Measurements from ENCODE around the gene CALHM2. TPM values are rescaled to one million over a fixed set of nuclear protein-coding genes. Genes with fewer than 3 reads are reported as not detected.

Gene CALHM2
- polyA plus RNA-seq, 1 donor = 8.4 TPM

GRCh38 chr10:103450201-103450695 lies 1.9 kb downstream of the CALHM2 start:
- WGBS (ENCODE audit: insufficient coverage, low lambda C conversion rate) = no CpG with 5 or more reads among the region's 12 CpGs
- Histone ChIP-seq H3K4me1 (ENCODE audit: control insufficient read depth, insufficient read depth, low read length) (peaks cover 7% of the 10 kb centered on the region), H3K4me3 (ENCODE audit: low read length) (no peak overlapping the region), H3K36me3 (ENCODE audit: control insufficient read depth, insufficient read depth, low read length) (peaks cover 33% of the 10 kb centered on the region), H3K27me3 (ENCODE audit: control insufficient read depth, insufficient read depth, low read length) (peaks cover 2% of the 10 kb centered on the region), H3K27ac (ENCODE audit: low read length) (no peak overlapping the region), H3K9me3 (ENCODE audit: control insufficient read depth, low read depth, low read length) (peaks cover 3% of the 10 kb centered on the region)
- DNase-seq = no peak

- peaks cover 7% of the 10 kb centered on the region for H3K4me1 ChIP-seq (ENCODE audit: control insufficient read depth, insufficient read depth, low read length)
- no peak for DNase-seq
- H3K9me3 ChIP-seq (ENCODE audit: control insufficient read depth, low read depth, low read length) = peaks cover 3% of the 10 kb centered on the region
- H3K4me3 ChIP-seq (ENCODE audit: low read length) = no peak overlapping the region
- 100% methylated on average over 3 of the region's 34 CpGs for WGBS (ENCODE audit: insufficient coverage, low lambda C conversion rate)
- no peak overlapping the region for H3K27ac ChIP-seq (ENCODE audit: low read length)
- H3K27me3 ChIP-seq (ENCODE audit: control insufficient read depth, insufficient read depth, low read length) = peaks cover 2% of the 10 kb centered on the region
- peaks cover 41% of the 10 kb centered on the region for H3K36me3 ChIP-seq (ENCODE audit: control insufficient read depth, insufficient read depth, low read length)
Measured at GRCh38 chr10:103449208-103450144, 2.7 kb downstream of the CALHM2 start.

- no peak overlapping the region for H3K4me3 ChIP-seq (ENCODE audit: low read length)
- DNase-seq = no peak
- no CpG with 5 or more reads among the region's 1 CpG for WGBS (ENCODE audit: insufficient coverage, low lambda C conversion rate)
- peaks cover 48% of the 10 kb centered on the region for H3K36me3 ChIP-seq (ENCODE audit: control insufficient read depth, insufficient read depth, low read length)
- no peak overlapping the region for H3K27ac ChIP-seq (ENCODE audit: low read length)
- peaks cover 2% of the 10 kb centered on the region for H3K27me3 ChIP-seq (ENCODE audit: control insufficient read depth, insufficient read depth, low read length)
- peaks cover 3% of the 10 kb centered on the region for H3K9me3 ChIP-seq (ENCODE audit: control insufficient read depth, low read depth, low read length)
- peaks cover 7% of the 10 kb centered on the region for H3K4me1 ChIP-seq (ENCODE audit: control insufficient read depth, insufficient read depth, low read length)
Measured at GRCh38 chr10:103448746-103449145, 3.4 kb downstream of the CALHM2 start.

GRCh38 chr10:103447187-103447586 lies 5.0 kb downstream of the CALHM2 start:
- H3K36me3 ChIP-seq (ENCODE audit: control insufficient read depth, insufficient read depth, low read length) = peaks cover 64% of the 10 kb centered on the region
- peaks cover 3% of the 10 kb centered on the region for H3K9me3 ChIP-seq (ENCODE audit: control insufficient read depth, low read depth, low read length)
- no peak overlapping the region for H3K4me3 ChIP-seq (ENCODE audit: low read length)
- WGBS (ENCODE audit: insufficient coverage, low lambda C conversion rate) = no CpG with 5 or more reads among the region's 23 CpGs
- DNase-seq = no peak
- H3K4me1 ChIP-seq (ENCODE audit: control insufficient read depth, insufficient read depth, low read length) = peaks cover 3% of the 10 kb centered on the region
- H3K27ac ChIP-seq (ENCODE audit: low read length) = no peak overlapping the region
- H3K27me3 ChIP-seq (ENCODE audit: control insufficient read depth, insufficient read depth, low read length) = no peaks in the 10 kb centered on the region

- H3K36me3 ChIP-seq (ENCODE audit: control insufficient read depth, insufficient read depth, low read length) = peaks cover 75% of the 10 kb centered on the region
- H3K4me3 ChIP-seq (ENCODE audit: low read length) = no peak overlapping the region
- H3K4me1 ChIP-seq (ENCODE audit: control insufficient read depth, insufficient read depth, low read length) = no peaks in the 10 kb centered on the region
- DNase-seq = no peak
- H3K9me3 ChIP-seq (ENCODE audit: control insufficient read depth, low read depth, low read length) = no peaks in the 10 kb centered on the region
- H3K27ac ChIP-seq (ENCODE audit: low read length) = no peak overlapping the region
- no peaks in the 10 kb centered on the region for H3K27me3 ChIP-seq (ENCODE audit: control insufficient read depth, insufficient read depth, low read length)
- WGBS (ENCODE audit: insufficient coverage, low lambda C conversion rate) = no CpG with 5 or more reads among the region's 12 CpGs
Measured at GRCh38 chr10:103445767-103446567, 6.2 kb downstream of the CALHM2 start.

GRCh38 chr10:103445366-103445765 lies 6.8 kb downstream of the CALHM2 start:
- Histone ChIP-seq H3K4me3 (ENCODE audit: low read length) (no peak overlapping the region), H3K36me3 (ENCODE audit: control insufficient read depth, insufficient read depth, low read length) (peaks cover 81% of the 10 kb centered on the region), H3K27me3 (ENCODE audit: control insufficient read depth, insufficient read depth, low read length) (no peaks in the 10 kb centered on the region), H3K27ac (ENCODE audit: low read length) (no peak overlapping the region), H3K4me1 (ENCODE audit: control insufficient read depth, insufficient read depth, low read length) (no peaks in the 10 kb centered on the region), H3K9me3 (ENCODE audit: control insufficient read depth, low read depth, low read length) (no peaks in the 10 kb centered on the region)
- DNase-seq = no peak
- 100% methylated on average over 1 of the region's 9 CpGs for WGBS (ENCODE audit: insufficient coverage, low lambda C conversion rate)

GRCh38 chr10:103444478-103444877 lies 7.7 kb downstream of the CALHM2 start:
- H3K4me3 ChIP-seq (ENCODE audit: low read length) = no peak overlapping the region
- H3K27me3 ChIP-seq (ENCODE audit: control insufficient read depth, insufficient read depth, low read length) = no peaks in the 10 kb centered on the region
- H3K27ac ChIP-seq (ENCODE audit: low read length) = no peak overlapping the region
- WGBS (ENCODE audit: insufficient coverage, low lambda C conversion rate) = no CpG with 5 or more reads among the region's 10 CpGs
- no peak for DNase-seq
- no peaks in the 10 kb centered on the region for H3K9me3 ChIP-seq (ENCODE audit: control insufficient read depth, low read depth, low read length)
- no peaks in the 10 kb centered on the region for H3K4me1 ChIP-seq (ENCODE audit: control insufficient read depth, insufficient read depth, low read length)
- peaks cover 87% of the 10 kb centered on the region for H3K36me3 ChIP-seq (ENCODE audit: control insufficient read depth, insufficient read depth, low read length)

- Histone ChIP-seq H3K4me3 (ENCODE audit: low read length) (no peak overlapping the region), H3K36me3 (ENCODE audit: control insufficient read depth, insufficient read depth, low read length) (peaks cover 86% of the 10 kb centered on the region), H3K27ac (ENCODE audit: low read length) (no peak overlapping the region), H3K27me3 (ENCODE audit: control insufficient read depth, insufficient read depth, low read length) (no peaks in the 10 kb centered on the region), H3K9me3 (ENCODE audit: control insufficient read depth, low read depth, low read length) (no peaks in the 10 kb centered on the region), H3K4me1 (ENCODE audit: control insufficient read depth, insufficient read depth, low read length) (no peaks in the 10 kb centered on the region)
- DNase-seq = no peak
- WGBS (ENCODE audit: insufficient coverage, low lambda C conversion rate) = 100% methylated on average over 2 of the region's 23 CpGs
Measured at GRCh38 chr10:103443475-103444185, 8.5 kb downstream of the CALHM2 start.

- Histone ChIP-seq H3K4me3 (ENCODE audit: low read length) (no peak overlapping the region), H3K27me3 (ENCODE audit: control insufficient read depth, insufficient read depth, low read length) (no peaks in the 10 kb centered on the region), H3K27ac (ENCODE audit: low read length) (no peak overlapping the region), H3K36me3 (ENCODE audit: control insufficient read depth, insufficient read depth, low read length) (peaks cover 94% of the 10 kb centered on the region), H3K4me1 (ENCODE audit: control insufficient read depth, insufficient read depth, low read length) (no peaks in the 10 kb centered on the region), H3K9me3 (ENCODE audit: control insufficient read depth, low read depth, low read length) (no peaks in the 10 kb centered on the region)
- 100% methylated on average over 1 of the region's 13 CpGs for WGBS (ENCODE audit: insufficient coverage, low lambda C conversion rate)
- DNase-seq = no peak
Measured at GRCh38 chr10:103442031-103442461, 10.1 kb downstream of the CALHM2 start.

- H3K9me3 ChIP-seq (ENCODE audit: control insufficient read depth, low read depth, low read length) = no peaks in the 10 kb centered on the region
- peaks cover 94% of the 10 kb centered on the region for H3K36me3 ChIP-seq (ENCODE audit: control insufficient read depth, insufficient read depth, low read length)
- no peaks in the 10 kb centered on the region for H3K27me3 ChIP-seq (ENCODE audit: control insufficient read depth, insufficient read depth, low read length)
- no peaks in the 10 kb centered on the region for H3K4me1 ChIP-seq (ENCODE audit: control insufficient read depth, insufficient read depth, low read length)
- no peak for DNase-seq
- no peak overlapping the region for H3K4me3 ChIP-seq (ENCODE audit: low read length)
- no CpG with 5 or more reads among the region's 8 CpGs for WGBS (ENCODE audit: insufficient coverage, low lambda C conversion rate)
- H3K27ac ChIP-seq (ENCODE audit: low read length) = no peak overlapping the region
Measured at GRCh38 chr10:103441611-103442010, 10.6 kb downstream of the CALHM2 start.
